Esophagus squamous epithelium (tissue), 5 donors: ENCODE measurements around the gene CACNA2D2. TPM values are rescaled to one million over a fixed set of nuclear protein-coding genes. Genes with fewer than 3 reads are reported as not detected.
A peak's percentile ranks its signal among the peaks of the same experiment; 100 is the strongest.

Source experiments
- DNase-seq: peaks from one replicate; lab custom pipeline; 2025; lab: John Stamatoyannopoulos, UW
- H3K27ac ChIP-seq, 4 donors: fragments of 200-600 bp; sonication (generic); one replicate each; pipeline ENCODE4 v1.5.1; 2016 to 2019; ENCODE audit warnings: mild to moderate bottlenecking in 1 of 4
- H3K27me3 ChIP-seq, 4 donors: fragments of 200-600 bp; sonication (generic); 1 replicate in 3 of 4; 2 replicates in 1 of 4; pipeline versions ENCODE4 v1.5.1 to v1.6.0; 2017 to 2021; ENCODE audit warnings: antibody characterized with exemption in 1 of 4
- H3K36me3 ChIP-seq, 3 donors: fragments of 200-600 bp; sonication (generic); one replicate each; pipeline ENCODE4 v1.5.1; 2016 to 2019
- H3K4me1 ChIP-seq, 3 donors: fragments of 200-600 bp; sonication (generic); one replicate each; pipeline ENCODE4 v1.5.1; 2017 to 2019
- H3K4me3 ChIP-seq, 4 donors: fragments of 200-600 bp; sonication (generic); 1 replicate in 3 of 4; 2 replicates in 1 of 4; pipeline ENCODE4 v1.5.1; 2016 to 2019; ENCODE audit warnings: mild to moderate bottlenecking in 2 of 4, moderate library complexity in 1 of 4
- H3K9me3 ChIP-seq, 3 donors: fragments of 200-600 bp; sonication (generic); one replicate each; pipeline ENCODE4 v1.5.1; 2016 to 2019
- CTCF ChIP-seq, 6 experiments: fragments of 450-650 bp in 4 of 6; fragments of 200-600 bp in 2 of 6; sonication (generic) in 2 of 6; IDR thresholded peaks; one replicate each; pipeline ENCODE4 v1.5.1; 2016 to 2019; ENCODE audit warnings: antibody characterized with exemption in 6 of 6, mild to moderate bottlenecking in 4 of 6, moderate library complexity in 4 of 6
- POLR2A ChIP-seq, 4 donors: fragments of 450-650 bp; IDR thresholded peaks; one replicate each; pipeline ENCODE4 v1.6.1; 2017; ENCODE audit warnings: antibody characterized with exemption in 4 of 4, mild to moderate bottlenecking in 4 of 4, moderate library complexity in 3 of 4
- WGBS, 2 donors: methylation state at CpG; one replicate each; pipeline ENCODE4 v1.1.5; 2018; 5-methylcytosine and 5-hydroxymethylcytosine counted together
- intact Hi-C: fragments of 100-400 bp; cut with DNase I; formaldehyde crosslinking; loops from one replicate; pipeline ENCODE4 v1.15.0; 2022
- total RNA-seq, 4 donors: library from RNA; depleted of rRNA; stranded (reverse); fragments of >200 nt; gene quantifications; one replicate each; pipeline ENCODE4 v1.1.0, GENCODE V29; 2016
- donor health status: DM: yes; HTN: yes; CAD: no.

The CACNA2D2 gene
- total RNA-seq, 4 donors from 2014 or later: 0.18 to 0.57 (median 0.35) TPM; not detected in 1

- Histone ChIP-seq H3K27ac (peak overlapping the region in 3 of 4 donors; percentile 94 to 98 (median 98)), H3K27me3 (no peaks in the 10 kb centered on the region), H3K4me3 (no peak overlapping the region), H3K36me3 (peaks cover 9 to 35% (median 13%) of the 10 kb centered on the region in 3 donors), H3K4me1 (peaks cover 40 to 78% (median 40%) of the 10 kb centered on the region in 3 donors), H3K9me3 (no peaks in the 10 kb centered on the region)
- no peak for DNase-seq
- TF ChIP-seq POLR2A (IDR thresholded peaks at IDR 0.05) (no peak), CTCF (IDR thresholded peaks at IDR 0.05) (no peak)
- intact Hi-C loops: loop anchor here (10.0 kb wide), 1 partner anchor 51 kb away; the partner anchor contains the start of gene LSMEM2
- 79 to 85% methylated on average over 2 to 7 of the region's 11 CpGs for WGBS, 2 donors
Observed at GRCh38 chr3:50325497-50326181, 177.8 kb downstream of the CACNA2D2 start.

GRCh38 chr3:50325113-50325480 is 178.3 kb downstream of the CACNA2D2 start:
- Histone ChIP-seq H3K9me3 (no peaks in the 10 kb centered on the region), H3K27me3 (no peaks in the 10 kb centered on the region), H3K27ac (peak overlapping the region in 3 of 4 donors; percentile 94 to 98 (median 98)), H3K4me3 (no peak overlapping the region), H3K4me1 (peaks cover 45 to 83% (median 45%) of the 10 kb centered on the region in 3 donors), H3K36me3 (peaks cover 5 to 31% (median 8%) of the 10 kb centered on the region in 3 donors)
- 86 to 100% methylated on average over 1 of the region's 2 CpGs for WGBS, 2 donors
- intact Hi-C loops: loop anchor here (10.0 kb wide), 1 partner anchor 50 kb away; the partner anchor contains the start of gene LSMEM2
- TF ChIP-seq CTCF (IDR thresholded peaks at IDR 0.05): no peak
- TF ChIP-seq POLR2A (IDR thresholded peaks at IDR 0.05): no peak
- DNase-seq: no peak

GRCh38 chr3:50324351-50325112 is 178.9 kb downstream of the CACNA2D2 start:
- DNase-seq: no peak
- Histone ChIP-seq H3K36me3 (peaks cover 0 to 31% (median 2%) of the 10 kb centered on the region in 3 donors), H3K9me3 (no peaks in the 10 kb centered on the region), H3K27ac (peak overlapping the region; percentile 90 to 98 (median 96)), H3K27me3 (no peaks in the 10 kb centered on the region), H3K4me3 (peak overlapping the region in 1 of 4 donors; percentile 23), H3K4me1 (peaks cover 50 to 89% (median 51%) of the 10 kb centered on the region in 3 donors)
- TF ChIP-seq POLR2A (IDR thresholded peaks at IDR 0.05) (no peak), CTCF (IDR thresholded peaks at IDR 0.05) (peak; percentile 47 to 88 (median 82))
- intact Hi-C loops: loop anchor here (10.0 kb wide), 1 partner anchor 50 kb away; the partner anchor contains the start of gene LSMEM2
- 43 to 51% methylated on average over 3 to 4 of the region's 4 CpGs for WGBS, 2 donors

- Histone ChIP-seq H3K4me3 (peak overlapping the region in 1 of 4 donors; percentile 23), H3K9me3 (no peaks in the 10 kb centered on the region), H3K27me3 (no peaks in the 10 kb centered on the region), H3K27ac (peak overlapping the region; percentile 90 to 98 (median 96)), H3K36me3 (peaks cover 0 to 34% (median 0%) of the 10 kb centered on the region in 3 donors), H3K4me1 (peaks cover 54 to 91% (median 56%) of the 10 kb centered on the region in 3 donors)
- no peak for DNase-seq
- intact Hi-C loops: loop anchor here (10.0 kb wide), 1 partner anchor 49 kb away; the partner anchor contains the start of gene LSMEM2
- WGBS, 2 donors: 43 to 52% methylated on average over 1 to 3 of the region's 5 CpGs
- peak in 2 of 6 experiments; percentile 20 to 24 for TF ChIP-seq CTCF (IDR thresholded peaks at IDR 0.05)
- TF ChIP-seq POLR2A (IDR thresholded peaks at IDR 0.05): no peak
Observed at GRCh38 chr3:50323614-50324199, 179.7 kb downstream of the CACNA2D2 start.
